HEK293T (cell line): ENCODE measurements around the gene OR8H2.
"Not testable (repeated sequence)": the region's sequence is repeated elsewhere in the genome, so short reads cannot be mapped to it uniquely, and the experiment has no call there.

ENCODE experiments used
- CTCF ChIA-PET: fragments of 350-600 bp; formaldehyde crosslinking; extraction: SDS; loops from one replicate; lab custom pipeline; 2021; ENCODE audit warnings: antibody characterized with exemption, inconsistent platforms; lab: Yijun Ruan, JAX
- POLR2A ChIA-PET: fragments of 350-600 bp; formaldehyde crosslinking; extraction: SDS; loops from one replicate; lab custom pipeline; 2020; ENCODE audit warnings: antibody characterized with exemption, inconsistent platforms; lab: Yijun Ruan, JAX
- DNase-seq: peaks from one replicate; pipeline ENCODE4 v3.0.0; 2012; ENCODE audit warnings: mixed read lengths; ENCODE audit errors: extremely low spot score
- ARNT ChIP-seq: fragments of 450-650 bp; IDR thresholded peaks from 2 replicates; pipeline ENCODE4 v1.6.1; 2017; ENCODE audit warnings: mild to moderate bottlenecking
- BHLHE40 ChIP-seq: fragments of 450-650 bp; IDR thresholded peaks from 2 replicates; pipeline ENCODE4 v1.6.1; 2016; ENCODE audit warnings: mild to moderate bottlenecking, moderate library complexity, borderline replicate concordance
- CTBP1 ChIP-seq: fragments of 450-650 bp; IDR thresholded peaks from 2 replicates; pipeline ENCODE4 v1.6.1; 2016; ENCODE audit warnings: borderline replicate concordance
- ELF4 ChIP-seq: fragments of 450-650 bp; IDR thresholded peaks from 2 replicates; pipeline ENCODE4 v1.6.1; 2017; ENCODE audit warnings: antibody characterized with exemption
- FOXA1 ChIP-seq: fragments of 450-650 bp; IDR thresholded peaks from 2 replicates; pipeline ENCODE4 v1.6.1; 2016; ENCODE audit warnings: mild to moderate bottlenecking
- FOXK2 ChIP-seq: fragments of 450-650 bp; IDR thresholded peaks from 2 replicates; pipeline ENCODE4 v1.6.1; 2016; ENCODE audit warnings: mild to moderate bottlenecking
- FOXM1 ChIP-seq: fragments of 450-650 bp; IDR thresholded peaks from 2 replicates; pipeline ENCODE4 v1.6.1; 2017; ENCODE audit warnings: mild to moderate bottlenecking, borderline replicate concordance
- HDGF ChIP-seq: fragments of 450-650 bp; IDR thresholded peaks from 2 replicates; pipeline ENCODE4 v1.6.1; 2017; ENCODE audit warnings: antibody characterized with exemption, borderline replicate concordance
- L3MBTL2 ChIP-seq: fragments of 450-650 bp; conservative IDR thresholded peaks from 2 replicates; pipeline ENCODE4 v1.6.1; 2016; ENCODE audit warnings: mild to moderate bottlenecking
- LEF1 ChIP-seq: fragments of 450-650 bp; IDR thresholded peaks from 2 replicates; pipeline ENCODE4 v1.6.1; 2017; ENCODE audit warnings: mild to moderate bottlenecking, borderline replicate concordance
- NFRKB ChIP-seq: fragments of 450-650 bp; IDR thresholded peaks from 2 replicates; pipeline ENCODE4 v1.6.1; 2016; ENCODE audit warnings: mild to moderate bottlenecking, moderate library complexity
- SP1 ChIP-seq: fragments of 450-650 bp; IDR thresholded peaks from 2 replicates; pipeline ENCODE4 v1.6.1; 2017
- SUZ12 ChIP-seq: fragments of 450-650 bp; IDR thresholded peaks from 2 replicates; pipeline ENCODE4 v1.6.1; 2016; ENCODE audit warnings: mild to moderate bottlenecking
- TARDBP ChIP-seq: fragments of 450-650 bp; IDR thresholded peaks from 2 replicates; pipeline ENCODE4 v1.6.1; 2016
- ZNF384 ChIP-seq: fragments of 450-650 bp; IDR thresholded peaks from 2 replicates; pipeline ENCODE4 v1.6.1; 2016
- TF ChIP-seq, protein P1 (sequence below): fragments of 450-650 bp; IDR thresholded peaks from 2 replicates; pipeline ENCODE4 v1.6.1; 2016

The OR8H2 gene, protein sequence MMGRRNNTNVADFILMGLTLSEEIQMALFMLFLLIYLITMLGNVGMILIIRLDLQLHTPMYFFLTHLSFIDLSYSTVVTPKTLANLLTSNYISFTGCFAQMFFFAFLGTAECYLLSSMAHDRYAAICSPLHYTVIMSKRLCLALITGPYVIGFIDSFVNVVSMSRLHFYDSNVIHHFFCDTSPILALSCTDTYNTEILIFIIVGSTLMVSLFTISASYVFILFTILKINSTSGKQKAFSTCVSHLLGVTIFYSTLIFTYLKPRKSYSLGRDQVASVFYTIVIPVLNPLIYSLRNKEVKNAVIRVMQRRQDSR

DNA sequence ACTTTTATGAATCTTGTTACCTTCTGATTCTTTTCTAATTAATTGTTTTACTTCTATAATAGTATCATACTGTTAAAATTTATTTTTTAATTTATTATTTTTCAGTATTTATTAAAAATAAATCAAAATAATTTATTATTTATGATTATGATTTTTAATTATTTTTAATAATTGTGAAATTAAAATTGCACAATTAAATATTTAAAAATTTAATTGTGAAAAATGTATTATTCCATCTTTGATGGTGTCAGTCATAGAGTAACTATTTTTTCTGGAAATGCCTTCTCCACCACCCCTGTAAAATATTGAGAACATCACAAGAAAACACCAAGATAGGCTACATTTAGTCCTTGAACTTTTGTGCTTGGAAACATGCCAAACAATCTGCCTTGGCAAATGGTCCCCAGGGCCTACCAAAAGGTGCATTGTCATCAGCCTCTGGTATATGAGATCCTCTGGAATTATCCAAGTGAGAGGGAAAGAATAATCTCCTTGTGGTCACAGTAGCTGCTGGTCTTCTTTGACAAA, at the start of gene OR8H2:
Gene OR8H2 (plus strand): TSS at position 478 of the 528 bp plus-strand sequence. CDS start 1,356 bp downstream, outside the sequence.
- POLR2A ChIA-PET = no interaction called here
- CTCF ChIA-PET = no interaction called here
- TF ChIP-seq TARDBP (no peak), ARNT (no peak), ELF4 (no peak), CTBP1 (no peak), NFRKB (no peak), L3MBTL2 (no peak), BHLHE40 (no peak), SP1 (no peak), FOXK2 (no peak), SUZ12 (no peak), LEF1 (no peak), ZNF384 (no peak), FOXM1 (no peak), FOXA1 (no peak), HDGF (no peak)
- TF ChIP-seq, protein P1, sequence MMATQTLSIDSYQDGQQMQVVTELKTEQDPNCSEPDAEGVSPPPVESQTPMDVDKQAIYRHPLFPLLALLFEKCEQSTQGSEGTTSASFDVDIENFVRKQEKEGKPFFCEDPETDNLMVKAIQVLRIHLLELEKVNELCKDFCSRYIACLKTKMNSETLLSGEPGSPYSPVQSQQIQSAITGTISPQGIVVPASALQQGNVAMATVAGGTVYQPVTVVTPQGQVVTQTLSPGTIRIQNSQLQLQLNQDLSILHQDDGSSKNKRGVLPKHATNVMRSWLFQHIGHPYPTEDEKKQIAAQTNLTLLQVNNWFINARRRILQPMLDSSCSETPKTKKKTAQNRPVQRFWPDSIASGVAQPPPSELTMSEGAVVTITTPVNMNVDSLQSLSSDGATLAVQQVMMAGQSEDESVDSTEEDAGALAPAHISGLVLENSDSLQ = no peak
- DNase-seq = no peak

DNA sequence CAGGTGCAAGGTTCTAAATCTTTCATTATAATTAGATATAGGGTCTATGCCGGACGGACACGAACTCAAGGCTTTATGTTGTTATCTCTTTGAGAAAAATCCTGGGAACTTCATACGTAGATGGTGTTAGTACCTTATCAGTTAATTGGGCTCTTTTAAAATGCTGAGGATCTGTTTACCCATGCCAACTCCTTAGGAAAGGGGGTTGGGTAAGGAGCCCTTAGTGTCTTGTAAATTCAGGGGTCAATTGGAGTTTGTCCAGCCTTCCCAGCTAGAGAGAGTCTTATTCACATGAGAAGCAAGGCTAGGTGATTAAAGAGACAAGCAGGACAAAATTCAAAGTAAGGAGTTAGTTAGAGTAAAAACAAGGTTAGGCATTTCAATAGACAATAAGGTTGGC, 47.1 kb upstream of the OR8H2 start:
- POLR2A ChIA-PET, CTCF ChIA-PET, DNase-seq: not testable (repeated sequence)

DNA sequence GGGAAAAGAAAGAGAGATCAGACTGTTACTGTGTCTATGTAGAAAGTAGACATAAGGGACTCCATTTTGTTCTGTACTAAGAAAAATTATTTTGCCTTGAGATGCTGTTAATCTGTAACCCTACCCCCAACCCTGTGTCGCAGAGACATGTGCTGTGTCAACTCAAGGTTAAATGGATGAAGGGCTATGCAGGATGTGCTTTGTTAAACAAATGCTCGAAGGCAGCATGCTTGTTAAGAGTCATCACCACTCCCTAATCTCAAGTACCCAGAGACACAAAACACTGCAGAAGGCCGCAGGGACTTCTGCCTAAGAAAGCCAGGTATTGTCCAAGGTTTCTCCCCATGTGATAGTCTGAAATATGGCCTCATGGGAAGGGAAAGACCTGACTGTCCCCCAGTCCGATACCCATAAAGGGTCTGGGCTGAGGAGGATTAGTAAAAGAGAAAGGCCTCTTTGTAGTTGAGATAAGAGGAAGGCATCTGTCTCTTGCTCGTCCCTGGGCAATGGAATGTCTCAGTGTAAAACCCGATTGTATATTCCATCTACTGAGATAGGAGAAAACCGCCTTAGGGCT, 45.7 kb upstream of the OR8H2 start:
- DNase-seq, POLR2A ChIA-PET, CTCF ChIA-PET: not testable (repeated sequence)

DNA sequence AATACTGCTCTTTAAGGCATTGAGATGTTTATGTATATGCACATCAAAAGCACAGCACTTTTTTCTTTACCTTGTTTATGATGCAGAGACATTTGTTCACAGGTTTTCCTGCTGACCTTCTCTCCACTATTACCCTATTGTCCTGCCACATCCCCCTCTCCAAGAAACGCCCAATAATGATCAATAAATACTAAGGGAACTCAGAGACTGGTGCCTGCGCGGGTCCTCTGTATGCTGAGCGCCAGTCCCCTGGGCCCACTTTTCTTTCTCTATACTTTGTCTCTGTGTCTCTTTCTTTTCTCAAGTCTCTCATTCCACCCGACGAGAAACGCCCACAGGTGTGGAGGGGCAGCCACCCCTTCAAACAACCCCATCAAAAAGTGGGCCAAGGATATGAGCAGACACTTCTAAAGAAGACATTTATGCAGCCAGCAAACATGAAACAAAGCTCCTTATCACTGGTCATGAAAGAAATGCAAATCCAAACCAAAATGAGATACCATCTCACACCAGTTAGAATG, 45.2 kb upstream of the OR8H2 start:
- POLR2A ChIA-PET, CTCF ChIA-PET, DNase-seq: not testable (repeated sequence)

DNA sequence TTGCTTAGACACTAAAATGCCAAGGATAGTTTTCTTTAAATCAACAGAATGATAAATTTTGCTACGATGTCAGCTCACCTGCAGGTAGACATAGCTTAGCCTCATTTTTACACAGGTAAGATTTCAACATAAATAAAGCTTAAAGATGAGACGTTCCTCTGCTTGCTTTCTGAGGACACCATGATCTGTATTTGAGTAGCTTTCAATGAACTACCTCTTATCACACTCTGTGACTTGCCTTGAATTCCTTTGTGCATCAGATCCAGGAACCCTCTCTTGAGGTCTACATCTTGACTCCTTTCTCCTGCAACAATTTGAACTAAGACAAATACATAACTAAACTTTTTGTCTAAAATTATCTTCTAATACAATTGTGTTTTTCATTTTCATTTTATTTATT, 36.5 kb upstream of the OR8H2 start:
- no peak for DNase-seq
- CTCF ChIA-PET = interaction anchor here (0.7 kb wide), 1 partner anchor 193 kb away, joined by 4 read pairs; no protein-coding TSS in a partner anchor
- TF ChIP-seq FOXM1 = no peak
- POLR2A ChIA-PET = no interaction called here

DNA sequence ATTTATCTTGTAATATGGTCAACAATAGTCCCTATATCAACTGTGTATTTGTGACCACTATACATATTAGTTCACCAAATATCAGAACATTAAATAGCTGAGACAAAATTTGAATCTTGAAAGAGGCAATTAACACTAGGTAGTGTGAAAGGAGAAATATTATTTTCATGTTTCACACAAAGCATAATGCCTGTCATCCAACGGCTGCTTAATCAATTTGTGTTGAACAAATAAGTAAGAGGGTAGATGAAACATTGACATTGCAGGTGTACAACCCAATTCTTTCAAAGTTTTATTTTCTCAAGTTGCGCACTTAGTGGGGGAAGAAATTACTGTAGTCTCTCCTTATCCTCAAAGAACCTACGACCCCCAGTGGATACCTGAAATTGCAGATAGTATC, 13.8 kb upstream of the OR8H2 start:
- POLR2A ChIA-PET = no interaction called here
- no peak for TF ChIP-seq FOXM1
- TF ChIP-seq HDGF = no peak
- TF ChIP-seq FOXK2 = no peak
- TF ChIP-seq SUZ12 = no peak
- no peak for TF ChIP-seq ELF4
- TF ChIP-seq FOXA1 = no peak
- no peak for TF ChIP-seq ZNF384
- TF ChIP-seq TARDBP = no peak
- no peak for TF ChIP-seq CTBP1
- no peak for TF ChIP-seq ARNT
- TF ChIP-seq NFRKB = no peak
- no peak for TF ChIP-seq BHLHE40
- TF ChIP-seq, protein P1 = no peak
- TF ChIP-seq LEF1 = no peak
- TF ChIP-seq L3MBTL2 = no peak
- TF ChIP-seq SP1 = no peak
- CTCF ChIA-PET = no interaction called here
- DNase-seq = no peak

DNA sequence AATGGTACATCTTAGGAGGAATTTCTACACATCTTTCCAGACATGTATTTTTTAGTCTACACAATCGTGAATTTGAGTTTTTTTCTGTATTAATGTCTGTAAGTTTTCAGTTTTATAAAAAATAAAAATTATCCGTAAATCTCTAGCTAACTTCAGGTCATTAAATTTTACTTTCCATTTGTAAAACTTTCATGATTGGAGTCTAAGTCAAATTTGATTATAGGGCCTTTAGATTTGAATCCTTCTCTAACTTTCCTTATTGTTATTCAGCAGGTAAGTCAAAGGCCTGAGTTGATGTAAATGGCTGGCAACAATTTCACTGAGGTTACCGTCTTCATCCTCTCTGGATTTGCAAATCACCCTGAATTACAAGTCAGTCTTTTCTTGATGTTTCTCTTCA, 10.5 kb upstream of the OR8H2 start, which contains the start of gene OR8I2:
Gene OR8I2 (plus strand): TSS at position 301 of the 400 bp plus-strand sequence. CDS start 0 bp downstream, at position 301.
- POLR2A ChIA-PET = no interaction called here
- DNase-seq = no peak
- CTCF ChIA-PET = no interaction called here
- TF ChIP-seq SP1 (no peak), ZNF384 (no peak), ARNT (no peak), ELF4 (no peak), BHLHE40 (no peak), FOXA1 (no peak), FOXK2 (no peak)
